Ammon's horn (tissue), 1 donor: ENCODE measurements around the gene CORO2B.

Experiments used
- DNase-seq: peaks from one replicate; pipeline ENCODE4 v3.0.0-alpha.2; 2016; ENCODE audit warnings: low spot score

Gene CORO2B

GRCh38 chr15:68609629-68610028 is 30.8 kb downstream of the CORO2B start:
- DNase-seq, result peak; percentile 37

GRCh38 chr15:68610825-68611224 is 32.0 kb downstream of the CORO2B start:
- DNase-seq, result peak; percentile 49

GRCh38 chr15:68612503-68612902 is 33.7 kb downstream of the CORO2B start:
- no peak for DNase-seq

- no peak for DNase-seq
Observed at GRCh38 chr15:68612979-68613740, 34.4 kb downstream of the CORO2B start.

GRCh38 chr15:68614286-68615035 is 35.7 kb downstream of the CORO2B start:
- DNase-seq, result peak; percentile 98

- DNase-seq, result no peak
Observed at GRCh38 chr15:68615301-68615700, 36.5 kb downstream of the CORO2B start.

- no peak for DNase-seq
Observed at GRCh38 chr15:68615811-68616210, 37.0 kb downstream of the CORO2B start.

- DNase-seq, result peak; percentile 65
Observed at GRCh38 chr15:68616397-68616796, 37.6 kb downstream of the CORO2B start.

GRCh38 chr15:68617001-68617400 is 38.2 kb downstream of the CORO2B start:
- no peak for DNase-seq

- DNase-seq, result no peak
Observed at GRCh38 chr15:68617777-68618176, 39.0 kb downstream of the CORO2B start.

GRCh38 chr15:68618394-68618793 is 39.6 kb downstream of the CORO2B start:
- peak; percentile 68 for DNase-seq

- no peak for DNase-seq
Observed at GRCh38 chr15:68618908-68619698, 40.3 kb downstream of the CORO2B start.

GRCh38 chr15:68620721-68621527 is 42.1 kb downstream of the CORO2B start:
- peak; percentile 95 for DNase-seq

- no peak for DNase-seq
Observed at GRCh38 chr15:68621535-68621934, 42.7 kb downstream of the CORO2B start.

- DNase-seq, result peak; percentile 81
Observed at GRCh38 chr15:68623301-68623892, 44.6 kb downstream of the CORO2B start.

- no peak for DNase-seq
Observed at GRCh38 chr15:68625853-68626252, 47.1 kb downstream of the CORO2B start.

- no peak for DNase-seq
Observed at GRCh38 chr15:68626283-68626682, 47.5 kb downstream of the CORO2B start.

- no peak for DNase-seq
Observed at GRCh38 chr15:68626739-68627138, 47.9 kb downstream of the CORO2B start.

GRCh38 chr15:68627476-68627875 is 48.7 kb downstream of the CORO2B start:
- DNase-seq, result no peak

GRCh38 chr15:68627995-68628394 is 49.2 kb downstream of the CORO2B start:
- no peak for DNase-seq

GRCh38 chr15:68629519-68630210 is 50.9 kb downstream of the CORO2B start:
- no peak for DNase-seq
